ENCODE data around the gene LCN15. TPM values are rescaled to one million over a fixed set of nuclear protein-coding genes. Genes with fewer than 3 reads are reported as not detected.

LCN15 gene
- total RNA-seq, 1 donor from 2014 or later, result 0.49 TPM

DNA sequence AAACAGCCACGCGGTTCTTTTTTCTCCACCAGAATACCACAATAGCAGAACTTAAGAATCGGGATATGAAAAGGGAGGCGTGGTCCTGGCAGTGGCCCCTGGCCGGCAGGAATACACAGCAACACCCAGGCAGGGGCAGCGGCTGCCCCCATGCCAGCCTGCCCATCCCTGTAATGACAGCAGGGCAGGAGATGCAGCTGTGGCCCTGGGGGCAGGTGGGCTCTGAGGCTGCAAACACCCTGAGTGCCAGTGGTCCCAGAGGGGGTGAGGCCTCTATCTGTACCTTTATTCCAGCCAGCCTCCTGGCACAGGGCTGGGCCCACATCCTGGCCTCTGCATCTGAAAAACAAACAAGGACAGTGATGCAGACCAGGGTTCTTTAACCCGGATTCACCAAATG lies 39.5 kb downstream of the LCN15 start:
- TF ChIP-seq, protein P1, sequence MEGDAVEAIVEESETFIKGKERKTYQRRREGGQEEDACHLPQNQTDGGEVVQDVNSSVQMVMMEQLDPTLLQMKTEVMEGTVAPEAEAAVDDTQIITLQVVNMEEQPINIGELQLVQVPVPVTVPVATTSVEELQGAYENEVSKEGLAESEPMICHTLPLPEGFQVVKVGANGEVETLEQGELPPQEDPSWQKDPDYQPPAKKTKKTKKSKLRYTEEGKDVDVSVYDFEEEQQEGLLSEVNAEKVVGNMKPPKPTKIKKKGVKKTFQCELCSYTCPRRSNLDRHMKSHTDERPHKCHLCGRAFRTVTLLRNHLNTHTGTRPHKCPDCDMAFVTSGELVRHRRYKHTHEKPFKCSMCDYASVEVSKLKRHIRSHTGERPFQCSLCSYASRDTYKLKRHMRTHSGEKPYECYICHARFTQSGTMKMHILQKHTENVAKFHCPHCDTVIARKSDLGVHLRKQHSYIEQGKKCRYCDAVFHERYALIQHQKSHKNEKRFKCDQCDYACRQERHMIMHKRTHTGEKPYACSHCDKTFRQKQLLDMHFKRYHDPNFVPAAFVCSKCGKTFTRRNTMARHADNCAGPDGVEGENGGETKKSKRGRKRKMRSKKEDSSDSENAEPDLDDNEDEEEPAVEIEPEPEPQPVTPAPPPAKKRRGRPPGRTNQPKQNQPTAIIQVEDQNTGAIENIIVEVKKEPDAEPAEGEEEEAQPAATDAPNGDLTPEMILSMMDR (IDR thresholded peaks at IDR 0.05; ENCODE audit: unreplicated experiment), result no peak
- no peaks in the 10 kb centered on the region for H3K9me3 Mint-ChIP-seq (ENCODE audit: unreplicated experiment)
- H3K4me3 Mint-ChIP-seq (ENCODE audit: unreplicated experiment), result peak overlapping the region; percentile 37
- H3K4me1 Mint-ChIP-seq (ENCODE audit: unreplicated experiment), result peaks cover 23% of the 10 kb centered on the region
- DNase-seq (ENCODE audit: low spot score), result no peak
- H3K27ac Mint-ChIP-seq (ENCODE audit: unreplicated experiment), result no peak overlapping the region
- peaks cover 32% of the 10 kb centered on the region for H3K27me3 Mint-ChIP-seq (ENCODE audit: unreplicated experiment)
- H3K36me3 Mint-ChIP-seq (ENCODE audit: low read depth, unreplicated experiment), result peaks cover 31% of the 10 kb centered on the region

- no peak for DNase-seq (ENCODE audit: low spot score)
- Mint-ChIP-seq H3K27me3 (ENCODE audit: unreplicated experiment) (peaks cover 30% of the 10 kb centered on the region), H3K9me3 (ENCODE audit: unreplicated experiment) (no peaks in the 10 kb centered on the region), H3K36me3 (ENCODE audit: low read depth, unreplicated experiment) (peaks cover 28% of the 10 kb centered on the region), H3K4me1 (ENCODE audit: unreplicated experiment) (peaks cover 23% of the 10 kb centered on the region), H3K4me3 (ENCODE audit: unreplicated experiment) (peak overlapping the region; percentile 67), H3K27ac (ENCODE audit: unreplicated experiment) (peak overlapping the region; percentile 48)
- TF ChIP-seq, protein P1 (IDR thresholded peaks at IDR 0.05; ENCODE audit: unreplicated experiment), result no peak
These were observed 40.3 kb downstream of the LCN15 start for GRCh38 chr9:136723989-136724388.

GRCh38 chr9:136723362-136723976 lies 40.8 kb downstream of the LCN15 start:
- Mint-ChIP-seq H3K9me3 (ENCODE audit: unreplicated experiment) (no peaks in the 10 kb centered on the region), H3K36me3 (ENCODE audit: low read depth, unreplicated experiment) (peaks cover 28% of the 10 kb centered on the region), H3K4me1 (ENCODE audit: unreplicated experiment) (peaks cover 23% of the 10 kb centered on the region), H3K27ac (ENCODE audit: unreplicated experiment) (peak overlapping the region; percentile 48), H3K27me3 (ENCODE audit: unreplicated experiment) (peaks cover 30% of the 10 kb centered on the region), H3K4me3 (ENCODE audit: unreplicated experiment) (no peak overlapping the region)
- TF ChIP-seq, protein P1 (IDR thresholded peaks at IDR 0.05; ENCODE audit: unreplicated experiment), result no peak
- no peak for DNase-seq (ENCODE audit: low spot score)

DNA sequence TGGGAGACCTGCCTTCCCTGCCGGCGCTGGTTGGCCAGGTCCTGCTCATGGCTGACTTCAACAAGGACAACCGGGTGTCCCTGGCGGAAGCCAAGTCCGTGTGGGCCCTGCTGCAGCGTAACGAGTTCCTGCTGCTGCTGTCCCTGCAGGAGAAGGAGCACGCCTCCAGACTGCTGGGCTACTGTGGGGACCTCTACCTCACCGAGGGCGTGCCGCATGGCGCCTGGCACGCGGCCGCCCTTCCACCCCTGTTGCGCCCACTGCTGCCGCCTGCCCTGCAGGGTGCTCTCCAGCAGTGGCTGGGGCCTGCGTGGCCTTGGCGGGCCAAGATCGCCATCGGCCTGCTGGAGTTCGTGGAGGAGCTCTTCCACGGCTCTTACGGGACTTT lies 41.4 kb downstream of the LCN15 start:
- Mint-ChIP-seq H3K4me1 (ENCODE audit: unreplicated experiment) (peaks cover 23% of the 10 kb centered on the region), H3K4me3 (ENCODE audit: unreplicated experiment) (no peak overlapping the region), H3K27ac (ENCODE audit: unreplicated experiment) (no peak overlapping the region), H3K36me3 (ENCODE audit: low read depth, unreplicated experiment) (peaks cover 28% of the 10 kb centered on the region), H3K9me3 (ENCODE audit: unreplicated experiment) (no peaks in the 10 kb centered on the region), H3K27me3 (ENCODE audit: unreplicated experiment) (peaks cover 30% of the 10 kb centered on the region)
- TF ChIP-seq, protein P1 (IDR thresholded peaks at IDR 0.05; ENCODE audit: unreplicated experiment), result no peak
- no peak for DNase-seq (ENCODE audit: low spot score)

GRCh38 chr9:136722093-136722968 lies 42.0 kb downstream of the LCN15 start:
- TF ChIP-seq, protein P1 (IDR thresholded peaks at IDR 0.05; ENCODE audit: unreplicated experiment), result no peak
- H3K9me3 Mint-ChIP-seq (ENCODE audit: unreplicated experiment), result no peaks in the 10 kb centered on the region
- no peak for DNase-seq (ENCODE audit: low spot score)
- H3K36me3 Mint-ChIP-seq (ENCODE audit: low read depth, unreplicated experiment), result peaks cover 28% of the 10 kb centered on the region
- H3K27ac Mint-ChIP-seq (ENCODE audit: unreplicated experiment), result peak overlapping the region; percentile 18
- peaks cover 21% of the 10 kb centered on the region for H3K4me1 Mint-ChIP-seq (ENCODE audit: unreplicated experiment)
- peaks cover 27% of the 10 kb centered on the region for H3K27me3 Mint-ChIP-seq (ENCODE audit: unreplicated experiment)
- H3K4me3 Mint-ChIP-seq (ENCODE audit: unreplicated experiment), result no peak overlapping the region
